Measurements from ENCODE around the gene BBIP1. TPM values are rescaled to one million over a fixed set of nuclear protein-coding genes. Genes with fewer than 3 reads are reported as not detected.

The BBIP1 gene
- total RNA-seq, 4 donors from 2014 or later = 8.9 to 15.3 (median 11.7) TPM

- H3K4me3 ChIP-seq = no peak overlapping the region
- intact Hi-C loops (cut with DNase I; ENCODE audit: low total_unique reads) (no loop called here), in situ Hi-C loops (cut with MboI; ENCODE audit: low sequenced_read_pairs in 4 of 4) (loop anchor here (5.0 to 25.0 kb wide), 5 partner anchors 92 to 585 kb away; partner anchors contain the start of gene SMNDC1 (in 1 of the 4))
- H3K9me3 ChIP-seq = no peaks in the 10 kb centered on the region
- no peak overlapping the region for H3K27ac ChIP-seq
- ATAC-seq (no peak), DNase-seq (no peak)
- TF ChIP-seq POLR2A (IDR thresholded peaks at IDR 0.05) (no peak), CTCF (IDR thresholded peaks at IDR 0.05 in 4 of 5, conservative IDR thresholded peaks at IDR 0.05 in 1 of 5) (no peak)
- H3K4me1 ChIP-seq = no peaks in the 10 kb centered on the region
- H3K27me3 ChIP-seq = no peaks in the 10 kb centered on the region
- peaks cover 0 to 40% of the 10 kb centered on the region in 2 donors for H3K36me3 ChIP-seq
Observed at GRCh38 chr10:110897184-110897583, 21.8 kb downstream of the BBIP1 start.

GRCh38 chr10:110893559-110894179 lies 25.3 kb downstream of the BBIP1 start:
- Histone ChIP-seq H3K9me3 (no peaks in the 10 kb centered on the region), H3K27ac (no peak overlapping the region), H3K36me3 (peaks cover 0 to 24% of the 10 kb centered on the region in 2 donors), H3K4me1 (no peaks in the 10 kb centered on the region), H3K27me3 (no peaks in the 10 kb centered on the region), H3K4me3 (no peak overlapping the region)
- intact Hi-C loops (cut with DNase I; ENCODE audit: low total_unique reads) = loop anchor here (1.0 to 2.0 kb wide), 3 partner anchors 21 to 149 kb away; no protein-coding TSS in a partner anchor
- ATAC-seq (peak in 1 of 2 donors; percentile 85), DNase-seq (no peak)
- TF ChIP-seq POLR2A (IDR thresholded peaks at IDR 0.05) (no peak), CTCF (IDR thresholded peaks at IDR 0.05 in 4 of 5, conservative IDR thresholded peaks at IDR 0.05 in 1 of 5) (peak; percentile 53 to 66 (median 59))
- in situ Hi-C loops (cut with MboI; ENCODE audit: low sequenced_read_pairs in 4 of 4) = loop anchor here (5.0 to 25.0 kb wide), 5 partner anchors 89 to 581 kb away; partner anchors contain the start of gene SMNDC1 (in 1 of the 4)

GRCh38 chr10:110892602-110893288 lies 26.2 kb downstream of the BBIP1 start:
- H3K27ac ChIP-seq = no peak overlapping the region
- ATAC-seq (no peak), DNase-seq (no peak)
- in situ Hi-C loops (cut with MboI; ENCODE audit: low sequenced_read_pairs in 4 of 4) = loop anchor here (5.0 to 25.0 kb wide), 5 partner anchors 88 to 580 kb away; partner anchors contain the start of gene SMNDC1 (in 1 of the 4)
- no peaks in the 10 kb centered on the region for H3K27me3 ChIP-seq
- H3K4me1 ChIP-seq = no peaks in the 10 kb centered on the region
- intact Hi-C loops (cut with DNase I; ENCODE audit: low total_unique reads) = loop anchor here (1.0 to 2.0 kb wide), 3 partner anchors 20 to 148 kb away; no protein-coding TSS in a partner anchor
- TF ChIP-seq POLR2A (IDR thresholded peaks at IDR 0.05) = no peak
- no peak for TF ChIP-seq CTCF (IDR thresholded peaks at IDR 0.05 in 4 of 5, conservative IDR thresholded peaks at IDR 0.05 in 1 of 5)
- H3K36me3 ChIP-seq = peaks cover 0 to 22% of the 10 kb centered on the region in 2 donors
- H3K4me3 ChIP-seq = no peak overlapping the region
- H3K9me3 ChIP-seq = no peaks in the 10 kb centered on the region

GRCh38 chr10:110887560-110887959 lies 31.4 kb downstream of the BBIP1 start:
- TF ChIP-seq CTCF (IDR thresholded peaks at IDR 0.05 in 4 of 5, conservative IDR thresholded peaks at IDR 0.05 in 1 of 5) (no peak), POLR2A (IDR thresholded peaks at IDR 0.05) (no peak)
- ATAC-seq = no peak
- Histone ChIP-seq H3K9me3 (no peaks in the 10 kb centered on the region), H3K36me3 (peaks cover 0 to 40% of the 10 kb centered on the region in 2 donors), H3K27me3 (no peaks in the 10 kb centered on the region), H3K4me1 (no peaks in the 10 kb centered on the region), H3K27ac (no peak overlapping the region), H3K4me3 (no peak overlapping the region)
- intact Hi-C loops (cut with DNase I; ENCODE audit: low total_unique reads) (no loop called here), in situ Hi-C loops (cut with MboI; ENCODE audit: low sequenced_read_pairs in 4 of 4) (loop anchor here in 3 of 4 donors (5.0 to 25.0 kb wide), 5 partner anchors 85 to 575 kb away; partner anchors contain the start of gene SMNDC1 (in 1 of the 3))
- no peak for DNase-seq
